ENCODE results near the gene SNW1. TPM values are rescaled to one million over a fixed set of nuclear protein-coding genes. Genes with fewer than 3 reads are reported as not detected.

The SNW1 gene
- total RNA-seq, 1 donor from 2014 or later, result 60.2 TPM

- no peak for DNase-seq (ENCODE audit: low spot score)
These were observed 87.8 kb downstream of the SNW1 start for GRCh38 chr14:77673193-77673592.

Other genes with a start within 250 kb of the SNW1 start
- gene SPTLC2, start 144.5 kb downstream of the SNW1 start, total RNA-seq, result 75.2 TPM
- gene ALKBH1, start 53.1 kb downstream of the SNW1 start, total RNA-seq, result 9.2 TPM
- 101 TPM for gene SLIRP, start 53.1 kb downstream of the SNW1 start, total RNA-seq
- gene ADCK1, start 39.0 kb upstream of the SNW1 start, total RNA-seq, result 9.0 TPM